ENCODE data around the gene TLL2.

GRCh38 chr10:96496281-96496925 is 17.3 kb downstream of the TLL2 start:
- TF ChIP-seq POLR2A (IDR thresholded peaks at IDR 0.05) (no peak), CTCF (IDR thresholded peaks at IDR 0.05) (no peak)

Measured in adrenal gland (tissue), 5 donors.